HG03139 (cell line): ENCODE data around the gene TSC2.

ENCODE experiments used
- ATAC-seq: cut with Tn5 transposase; IDR thresholded peaks from one replicate; pipeline ENCODE4 v1.9.1; 2021; ENCODE audit not compliant: unreplicated experiment

The TSC2 gene

GRCh38 chr16:2066139-2066538 is 18.4 kb downstream of the TSC2 start:
- no peak for ATAC-seq

- no peak for ATAC-seq
Measured at GRCh38 chr16:2070576-2071453, 23.0 kb downstream of the TSC2 start.

DNA sequence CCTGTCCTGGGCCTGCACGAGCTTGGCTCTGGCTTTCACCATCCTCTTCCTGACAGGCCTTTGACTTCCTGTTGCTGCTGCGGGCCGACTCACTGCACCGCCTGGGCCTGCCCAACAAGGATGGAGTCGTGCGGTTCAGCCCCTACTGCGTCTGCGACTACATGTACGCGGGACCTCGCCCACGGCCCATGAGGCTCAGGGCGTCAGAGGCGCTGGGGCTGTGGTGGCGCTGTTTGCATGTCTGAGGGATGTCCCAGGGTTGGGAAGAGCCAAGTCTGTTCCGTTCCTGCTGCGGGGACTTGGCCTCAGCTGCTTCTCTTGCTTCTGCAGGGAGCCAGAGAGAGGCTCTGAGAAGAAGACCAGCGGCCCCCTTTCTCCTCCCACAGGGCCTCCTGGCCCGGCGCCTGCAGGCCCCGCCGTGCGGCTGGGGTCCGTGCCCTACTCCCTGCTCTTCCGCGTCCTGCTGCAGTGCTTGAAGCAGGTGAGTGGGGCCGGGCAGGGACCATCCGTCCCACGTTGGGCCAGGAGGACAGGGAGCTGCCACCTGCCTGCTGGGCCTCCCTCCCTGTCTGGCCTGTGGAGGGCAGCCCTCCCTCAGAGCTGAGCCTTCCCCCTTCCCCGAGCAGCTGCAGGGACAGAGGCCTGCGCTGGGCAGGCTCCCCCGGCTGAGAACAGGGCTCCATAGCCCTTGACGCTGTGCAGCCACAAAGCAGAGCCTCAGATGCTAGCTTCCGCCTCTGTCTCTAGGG is 23.8 kb downstream of the TSC2 start:
- no peak for ATAC-seq

DNA sequence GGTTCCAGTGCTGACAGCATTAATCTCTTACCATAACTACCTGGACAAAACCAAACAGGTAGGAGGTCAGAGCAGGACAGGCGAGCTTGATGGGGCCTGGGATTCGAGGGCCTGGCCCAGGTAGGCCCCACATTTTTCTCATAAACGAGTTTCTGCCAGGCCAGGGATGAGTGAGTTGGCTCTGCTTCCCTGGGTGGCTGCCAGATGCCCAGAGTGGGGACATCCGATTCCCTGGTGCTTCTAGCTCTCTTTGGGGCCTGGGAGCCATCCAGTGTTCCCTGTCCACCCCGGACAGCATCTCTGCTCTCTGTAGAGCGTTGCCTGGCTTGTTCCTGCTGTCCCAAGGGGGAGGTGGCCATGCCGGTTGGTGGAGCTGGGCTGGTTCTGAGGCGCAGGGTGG is 25.1 kb downstream of the TSC2 start:
- ATAC-seq, result no peak

DNA sequence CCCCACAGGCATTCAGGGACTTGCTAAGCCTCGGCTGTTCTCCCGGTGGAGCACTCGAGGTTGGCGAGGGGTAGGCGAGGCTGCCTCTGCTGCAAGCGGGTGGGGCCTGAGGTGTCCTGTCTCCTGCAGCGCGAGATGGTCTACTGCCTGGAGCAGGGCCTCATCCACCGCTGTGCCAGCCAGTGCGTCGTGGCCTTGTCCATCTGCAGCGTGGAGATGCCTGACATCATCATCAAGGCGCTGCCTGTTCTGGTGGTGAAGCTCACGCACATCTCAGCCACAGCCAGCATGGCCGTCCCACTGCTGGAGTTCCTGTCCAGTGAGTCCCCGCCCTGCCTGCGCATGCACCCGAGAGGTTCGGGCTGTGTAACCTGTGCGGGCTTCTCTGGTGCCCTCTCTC is 26.3 kb downstream of the TSC2 start:
- ATAC-seq, result no peak

GRCh38 chr16:2075631-2076030 is 27.8 kb downstream of the TSC2 start:
- no peak for ATAC-seq

GRCh38 chr16:2076072-2076865 is 28.5 kb downstream of the TSC2 start:
- ATAC-seq, result no peak

DNA sequence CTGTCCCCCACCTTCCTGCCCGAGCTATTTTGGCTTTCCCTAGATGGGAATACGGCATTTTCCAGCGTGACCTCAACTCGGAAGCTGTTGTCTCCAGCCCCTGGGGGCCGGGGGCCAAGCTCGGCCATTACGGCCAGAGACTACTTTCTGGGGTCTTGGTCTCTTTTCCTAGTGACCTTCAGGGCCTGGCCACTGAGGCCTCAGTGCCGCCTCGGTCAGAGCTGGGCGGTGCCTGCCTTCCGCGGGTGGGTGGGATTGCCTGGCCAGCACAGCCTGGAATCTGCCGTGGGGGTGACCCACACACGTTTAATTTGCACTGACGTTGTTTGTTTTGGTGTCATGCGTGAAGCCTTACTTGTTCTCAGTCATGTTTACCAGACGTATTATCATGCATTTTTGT is 29.2 kb downstream of the TSC2 start:
- ATAC-seq, result no peak

DNA sequence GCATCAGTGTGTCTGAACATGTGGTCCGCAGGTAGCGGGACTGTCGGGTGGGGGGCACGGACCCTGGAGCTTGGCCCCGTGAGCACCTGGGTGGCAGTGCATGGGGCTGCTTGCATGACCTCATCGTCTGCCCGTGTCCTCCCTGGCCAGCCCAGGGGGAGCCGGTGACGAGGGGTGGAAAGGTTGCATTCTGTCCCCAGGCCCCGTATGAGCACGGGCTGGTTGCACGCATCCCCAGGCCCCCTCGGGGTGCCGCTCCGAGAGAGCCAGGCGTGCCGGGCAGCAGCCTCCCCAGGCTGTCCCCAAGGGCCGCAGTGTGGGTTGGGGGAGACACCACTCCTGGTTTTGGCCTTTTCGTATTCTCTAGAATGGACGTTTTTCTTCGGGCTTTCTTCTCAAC is 29.9 kb downstream of the TSC2 start:
- no peak for ATAC-seq

DNA sequence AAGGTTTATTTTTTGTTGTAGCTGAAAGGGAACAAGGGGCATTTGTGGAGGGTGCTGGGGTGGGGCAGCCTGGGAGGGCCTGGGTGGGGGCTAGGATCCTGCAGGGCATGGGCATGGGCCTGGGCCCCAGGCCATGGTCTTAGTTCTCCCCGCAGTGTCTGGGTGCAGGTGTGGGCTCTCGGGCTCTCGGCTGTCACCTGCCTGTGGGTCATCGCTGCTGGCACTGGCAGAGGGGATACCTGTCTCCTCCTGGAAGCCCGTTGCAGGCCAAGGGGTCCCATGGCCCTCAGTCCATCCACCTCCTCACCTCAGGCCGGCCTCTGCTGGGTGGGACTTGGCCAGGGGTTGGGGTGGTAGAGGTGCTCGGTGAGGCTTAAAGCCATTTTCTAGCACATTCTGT is 30.3 kb downstream of the TSC2 start:
- ATAC-seq, result no peak

GRCh38 chr16:2078691-2079090 is 30.9 kb downstream of the TSC2 start:
- no peak for ATAC-seq

GRCh38 chr16:2079311-2079800 is 31.6 kb downstream of the TSC2 start:
- ATAC-seq, result no peak

GRCh38 chr16:2079991-2080390 is 32.2 kb downstream of the TSC2 start:
- ATAC-seq, result no peak

- no peak for ATAC-seq
Measured at GRCh38 chr16:2081201-2082084, 33.7 kb downstream of the TSC2 start.

GRCh38 chr16:2082171-2082982 is 34.6 kb downstream of the TSC2 start:
- ATAC-seq, result no peak

- ATAC-seq, result no peak
Measured at GRCh38 chr16:2082983-2083364, 35.2 kb downstream of the TSC2 start.

GRCh38 chr16:2083409-2083808 is 35.6 kb downstream of the TSC2 start:
- no peak for ATAC-seq

DNA sequence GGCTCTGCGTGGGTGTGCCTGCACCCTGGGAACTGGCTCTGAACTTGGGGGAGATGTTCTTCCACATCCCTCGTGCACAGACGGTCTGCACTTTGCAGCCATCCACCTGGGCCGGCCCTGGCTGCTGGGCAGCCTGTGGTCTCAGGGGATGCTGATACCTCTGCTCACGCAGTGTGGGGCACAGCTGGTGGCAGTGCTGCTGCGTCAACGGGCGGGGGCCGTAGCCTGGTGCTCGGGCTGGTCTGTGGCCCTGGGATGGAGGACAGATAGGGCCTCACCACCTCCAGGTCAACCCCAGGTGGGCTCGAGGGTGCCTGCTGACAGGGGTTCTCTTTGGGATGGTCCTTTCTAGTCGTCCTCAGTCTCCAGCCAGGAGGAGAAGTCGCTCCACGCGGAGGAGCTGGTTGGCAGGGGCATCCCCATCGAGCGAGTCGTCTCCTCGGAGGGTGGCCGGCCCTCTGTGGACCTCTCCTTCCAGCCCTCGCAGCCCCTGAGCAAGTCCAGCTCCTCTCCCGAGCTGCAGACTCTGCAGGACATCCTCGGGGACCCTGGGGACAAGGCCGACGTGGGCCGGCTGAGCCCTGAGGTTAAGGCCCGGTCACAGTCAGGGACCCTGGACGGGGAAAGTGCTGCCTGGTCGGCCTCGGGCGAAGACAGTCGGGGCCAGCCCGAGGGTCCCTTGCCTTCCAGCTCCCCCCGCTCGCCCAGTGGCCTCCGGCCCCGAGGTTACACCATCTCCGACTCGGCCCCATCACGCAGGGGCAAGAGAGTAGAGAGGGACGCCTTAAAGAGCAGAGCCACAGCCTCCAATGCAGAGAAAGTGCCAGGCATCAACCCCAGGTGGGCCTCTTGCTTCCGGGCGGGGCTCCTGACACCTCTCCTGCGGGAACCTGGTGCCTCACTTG is 36.3 kb downstream of the TSC2 start:
- ATAC-seq, result no peak
